HEK293 (cell line): ENCODE results near the gene IPO9.
A peak's percentile ranks its signal among the peaks of the same experiment; 100 is the strongest.

ENCODE experiments used
- CTCF ChIA-PET: fragments of 350-600 bp; formaldehyde crosslinking; extraction: SDS; loops from one replicate; lab custom pipeline; 2021; ENCODE audit warnings: antibody characterized with exemption; lab: Yijun Ruan, JAX
- POLR2A ChIA-PET: fragments of 300-600 bp; formaldehyde crosslinking; extraction: SDS; loops from one replicate; lab custom pipeline; 2020; ENCODE audit warnings: antibody characterized with exemption, inconsistent platforms; lab: Yijun Ruan, JAX
- H3K27ac ChIP-seq: fragments of 200-500 bp; sonication (Bioruptor generic); 2 replicates; pipeline ENCODE4 v1.5.1; 2014; ENCODE audit warnings: low read depth, low read length, control low read depth, inconsistent platforms; ENCODE audit errors: extremely low read depth
- H3K36me3 ChIP-seq, 2 experiments: fragments of 200-500 bp in 1 of 2; sonication (Bioruptor generic) in 1 of 2; 1 replicate in 1 of 2; 2 replicates in 1 of 2; pipeline ENCODE4 v1.5.1; 2014 to 2017; ENCODE audit warnings: inconsistent platforms in 2 of 2, low read length in 2 of 2; ENCODE audit not compliant: control insufficient read depth in 2 of 2, insufficient read depth in 1 of 2
- H3K4me1 ChIP-seq: fragments of 200-500 bp; sonication (Bioruptor generic); 2 replicates; pipeline ENCODE4 v1.5.1; 2014; ENCODE audit warnings: mild to moderate bottlenecking, low read length, inconsistent platforms; ENCODE audit not compliant: control insufficient read depth, insufficient read depth
- H3K4me3 ChIP-seq: 2 replicates; pipeline ENCODE4 v1.5.1; 2011; ENCODE audit warnings: low read depth, mild to moderate bottlenecking, control low read depth, low read length, moderate library complexity
- H3K9me3 ChIP-seq: fragments of 200-500 bp; sonication (Bioruptor generic); 2 replicates; pipeline ENCODE4 v1.5.1; 2014; ENCODE audit warnings: low read depth, low read length, inconsistent platforms; ENCODE audit not compliant: control insufficient read depth, insufficient read depth
- BCL11B ChIP-seq: fragments of 450-650 bp; formaldehyde crosslinking; IDR thresholded peaks from 2 replicates; pipeline ENCODE4 v1.5.1; 2016; ENCODE audit warnings: low read depth, missing biosample characterization, missing genetic modification characterization
- EGR2 ChIP-seq: fragments of 450-650 bp; formaldehyde crosslinking; IDR thresholded peaks from 2 replicates; pipeline ENCODE4 v1.5.1; 2016; ENCODE audit warnings: low read depth, missing biosample characterization, missing genetic modification characterization
- MYNN ChIP-seq: fragments of 450-650 bp; formaldehyde crosslinking; IDR thresholded peaks from 2 replicates; pipeline ENCODE4 v1.5.1; 2016; ENCODE audit warnings: missing biosample characterization, missing genetic modification characterization, borderline replicate concordance
- MZF1 ChIP-seq: fragments of 450-650 bp; formaldehyde crosslinking; IDR thresholded peaks from 2 replicates; pipeline ENCODE4 v1.5.1; 2017; ENCODE audit warnings: missing biosample characterization, missing genetic modification characterization, borderline replicate concordance
- TSHZ1 ChIP-seq: fragments of 450-650 bp; formaldehyde crosslinking; IDR thresholded peaks from 2 replicates; pipeline ENCODE4 v1.5.1; 2016; ENCODE audit warnings: missing biosample characterization, missing genetic modification characterization, borderline replicate concordance
- ZFHX2 ChIP-seq: fragments of 450-650 bp; formaldehyde crosslinking; conservative IDR thresholded peaks from 2 replicates; pipeline ENCODE4 v1.5.1; 2016; ENCODE audit warnings: missing biosample characterization, missing genetic modification characterization
- ZNF18 ChIP-seq: fragments of 450-650 bp; formaldehyde crosslinking; IDR thresholded peaks from 2 replicates; pipeline ENCODE4 v1.5.1; 2016; ENCODE audit warnings: missing biosample characterization, missing genetic modification characterization
- ZNF211 ChIP-seq: fragments of 450-650 bp; formaldehyde crosslinking; IDR thresholded peaks from 2 replicates; pipeline ENCODE4 v1.5.1; 2016; ENCODE audit warnings: low read depth, missing biosample characterization, missing genetic modification characterization
- ZNF239 ChIP-seq: fragments of 450-650 bp; formaldehyde crosslinking; IDR thresholded peaks from 2 replicates; pipeline ENCODE4 v1.5.1; 2016; ENCODE audit warnings: missing biosample characterization, missing genetic modification characterization
- ZNF266 ChIP-seq: fragments of 450-650 bp; formaldehyde crosslinking; IDR thresholded peaks from 2 replicates; pipeline ENCODE4 v1.5.1; 2016; ENCODE audit warnings: missing biosample characterization, missing genetic modification characterization, low read depth
- ZNF292 ChIP-seq: fragments of 450-650 bp; formaldehyde crosslinking; IDR thresholded peaks from 2 replicates; pipeline ENCODE4 v1.5.1; 2016; ENCODE audit warnings: low read depth, missing biosample characterization, missing genetic modification characterization, borderline replicate concordance
- ZNF449 ChIP-seq: fragments of 450-650 bp; formaldehyde crosslinking; IDR thresholded peaks from 2 replicates; pipeline ENCODE4 v1.5.1; 2017; ENCODE audit warnings: missing biosample characterization, mild to moderate bottlenecking, missing genetic modification characterization, moderate library complexity
- ZNF501 ChIP-seq: fragments of 450-650 bp; formaldehyde crosslinking; IDR thresholded peaks from 2 replicates; pipeline ENCODE4 v1.5.1; 2016; ENCODE audit warnings: missing biosample characterization, missing genetic modification characterization
- ZNF521 ChIP-seq: fragments of 450-650 bp; formaldehyde crosslinking; IDR thresholded peaks from 2 replicates; pipeline ENCODE4 v1.5.1; 2017; ENCODE audit warnings: missing biosample characterization, mild to moderate bottlenecking, missing genetic modification characterization
- ZNF530 ChIP-seq: fragments of 450-650 bp; formaldehyde crosslinking; IDR thresholded peaks from 2 replicates; pipeline ENCODE4 v1.5.1; 2016; ENCODE audit warnings: low read depth, missing biosample characterization, missing genetic modification characterization
- ZNF585B ChIP-seq: fragments of 450-650 bp; formaldehyde crosslinking; IDR thresholded peaks from 2 replicates; pipeline ENCODE4 v1.5.1; 2016; ENCODE audit warnings: missing biosample characterization, missing genetic modification characterization
- ZNF639 ChIP-seq: fragments of 450-650 bp; formaldehyde crosslinking; IDR thresholded peaks from 2 replicates; pipeline ENCODE4 v1.5.1; 2016; ENCODE audit warnings: missing biosample characterization, missing genetic modification characterization
- ZNF664 ChIP-seq: fragments of 450-650 bp; formaldehyde crosslinking; IDR thresholded peaks from 2 replicates; pipeline ENCODE4 v1.5.1; 2016; ENCODE audit warnings: missing biosample characterization, missing genetic modification characterization
- ZNF701 ChIP-seq: fragments of 450-650 bp; formaldehyde crosslinking; IDR thresholded peaks from 2 replicates; pipeline ENCODE4 v1.5.1; 2016; ENCODE audit warnings: missing biosample characterization, missing genetic modification characterization
- ZNF76 ChIP-seq: fragments of 450-650 bp; formaldehyde crosslinking; IDR thresholded peaks from 2 replicates; pipeline ENCODE4; 2016; ENCODE audit warnings: low read depth, missing biosample characterization, missing genetic modification characterization, borderline replicate concordance
- ZNF792 ChIP-seq: fragments of 450-650 bp; formaldehyde crosslinking; IDR thresholded peaks from 2 replicates; pipeline ENCODE4 v1.5.1; 2016; ENCODE audit warnings: missing biosample characterization, missing genetic modification characterization

The IPO9 gene

GRCh38 chr1:201807958-201808632 lies 20.9 kb upstream of the IPO9 start:
- no peak overlapping the region for H3K4me3 ChIP-seq
- POLR2A ChIA-PET = no interaction called here
- H3K27ac ChIP-seq = no peak overlapping the region
- TF ChIP-seq ZFHX2 (tag by site-specific recombination) (0 out of 2 replicates have a peak, but pooled peaks have one; percentile 15), ZNF76 (tag by site-specific recombination) (no peak), EGR2 (tag by site-specific recombination) (0 out of 2 replicates have a peak, but pooled peaks have one; percentile 3)
- H3K36me3 ChIP-seq = peaks cover 0 to 80% of the 10 kb centered on the region in 2 experiments; a peak in 2 of 3 replicates
- H3K4me1 ChIP-seq = no peaks in the 10 kb centered on the region
- CTCF ChIA-PET = interaction anchor here (0.5 to 2.0 kb wide), 4 partner anchors 12 to 206 kb away, joined by 3 to 7 read pairs (median 6); no protein-coding TSS in a partner anchor
- no peaks in the 10 kb centered on the region for H3K9me3 ChIP-seq

GRCh38 chr1:201808633-201808990 lies 20.3 kb upstream of the IPO9 start:
- TF ChIP-seq ZNF18 (tag by site-specific recombination) = no peak
- TF ChIP-seq ZNF239 (tag by site-specific recombination) = no peak
- TF ChIP-seq ZNF585B (tag by site-specific recombination) = no peak
- no peak for TF ChIP-seq MYNN (tag by site-specific recombination)
- no peak for TF ChIP-seq MZF1
- no peak for TF ChIP-seq TSHZ1 (tag by site-specific recombination)
- no peak for TF ChIP-seq ZNF664 (tag by site-specific recombination)
- TF ChIP-seq ZNF292 (tag by site-specific recombination) = no peak
- no peak for TF ChIP-seq ZNF501 (tag by site-specific recombination)
- TF ChIP-seq ZNF792 (tag by site-specific recombination) = no peak
- TF ChIP-seq BCL11B = no peak
- TF ChIP-seq ZNF449 (tag by site-specific recombination) = no peak
- TF ChIP-seq ZNF211 (tag by site-specific recombination) = no peak
- TF ChIP-seq ZNF521 (tag by site-specific recombination) = no peak
- no peak for TF ChIP-seq ZNF266 (tag by site-specific recombination)
- no peak for TF ChIP-seq ZNF639
- TF ChIP-seq ZNF530 (tag by site-specific recombination) = no peak
- TF ChIP-seq ZNF701 (tag by site-specific recombination) = no peak
- no peak for TF ChIP-seq ZNF76 (tag by site-specific recombination)
- H3K4me1 ChIP-seq = no peaks in the 10 kb centered on the region
- ChIA-PET POLR2A (no interaction called here), CTCF (interaction anchor here (1.9 to 2.0 kb wide), 2 partner anchors 16 to 99 kb away, joined by 7 read pairs; no protein-coding TSS in a partner anchor)
- no peaks in the 10 kb centered on the region for H3K9me3 ChIP-seq
- no peak overlapping the region for H3K27ac ChIP-seq
- H3K4me3 ChIP-seq = no peak overlapping the region
- H3K36me3 ChIP-seq = peaks cover 0 to 80% of the 10 kb centered on the region in 2 experiments; a peak in 2 of 3 replicates
